Tibial nerve (tissue), 4 donors: ENCODE data around the gene DPF1.

Experiments used
- CTCF ChIP-seq, 5 experiments: fragments of 200-600 bp in 3 of 5; fragments of 450-650 bp in 2 of 5; sonication (generic) in 3 of 5; IDR thresholded peaks; one replicate each; pipeline ENCODE4 v1.5.1; 2016 to 2019; ENCODE audit warnings: antibody characterized with exemption in 5 of 5, mild to moderate bottlenecking in 3 of 5, moderate library complexity in 2 of 5
- EP300 ChIP-seq, 2 donors: sonication (generic); formaldehyde crosslinking; IDR thresholded peaks; one replicate each; pipeline ENCODE4 v1.6.1; 2017; ENCODE audit warnings: antibody characterized with exemption in 2 of 2, mild to moderate bottlenecking in 1 of 2

DNA sequence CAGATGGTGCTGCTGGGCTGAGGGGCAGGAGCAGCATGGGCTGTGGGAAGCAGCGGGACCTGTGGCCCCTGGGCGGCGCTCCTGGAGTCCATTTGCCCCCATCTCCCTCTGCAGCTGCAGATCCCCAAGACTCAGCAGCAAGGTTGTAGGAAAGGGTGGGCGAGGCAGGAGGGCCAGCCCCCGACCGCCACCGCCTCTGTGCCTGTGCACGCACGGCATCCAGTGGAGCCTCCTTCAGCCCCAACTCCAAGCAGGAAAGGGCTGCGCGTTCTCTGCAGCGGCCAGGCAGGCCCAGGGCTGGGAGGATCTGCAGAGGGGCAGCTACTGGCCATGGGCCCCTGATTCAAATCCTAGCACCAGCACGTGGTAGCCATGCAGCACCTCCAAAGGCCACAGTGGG, 20.8 kb downstream of the DPF1 start:
- no peak for TF ChIP-seq CTCF (IDR thresholded peaks at IDR 0.05)
- no peak for TF ChIP-seq EP300 (IDR thresholded peaks at IDR 0.05)
